Endothelial cell of umbilical vein (primary cell): ENCODE measurements around the gene HDAC11. TPM values are rescaled to one million over a fixed set of nuclear protein-coding genes. Genes with fewer than 3 reads are reported as not detected.

Source experiments
- BruUV-seq: library from RNA; stranded (reverse); fragments of 400-500 nt; replicated peaks from 2 replicates; lab custom pipeline; 2021; lab: Mats Ljungman, UMichigan
- CTCF ChIA-PET: fragments of 300-600, 350-600 bp; sonication (Branson Sonifier 250); formaldehyde crosslinking; loops from one replicate; lab custom pipeline; 2021; ENCODE audit warnings: antibody characterized with exemption, inconsistent platforms; lab: Charles Lee
- POLR2A ChIA-PET: fragments of 300-600, 350-600 bp; sonication (Branson Sonifier 250); formaldehyde crosslinking; loops from one replicate; lab custom pipeline; 2021; ENCODE audit warnings: antibody characterized with exemption, inconsistent platforms; lab: Charles Lee
- DNase-seq: peaks from one replicate; pipeline ENCODE4 v3.0.0-alpha.2; 2011; ENCODE audit warnings: low read depth, low spot score
- FAIRE-seq: peaks from 2 replicates; lab custom pipeline; 2011; peaks lifted over from hg19 to GRCh38; lab: Jason Lieb, UNC
- H2AFZ ChIP-seq: 2 replicates; pipeline ENCODE4 v1.6.0; 2012; ENCODE audit warnings: low read depth, low read length, control low read depth, inconsistent platforms
- H3K27ac ChIP-seq: 2 replicates; pipeline ENCODE4 v1.5.1; 2011; ENCODE audit warnings: low read depth, mild to moderate bottlenecking, control low read depth, low read length, moderate library complexity; ENCODE audit not compliant: insufficient read depth
- H3K27me3 ChIP-seq, 2 experiments: 2 replicates each; pipeline versions ENCODE4 v1.6.0 to v1.6.1; 2011; ENCODE audit warnings: low read length in 2 of 2, mixed read lengths in 1 of 2; ENCODE audit not compliant: control insufficient read depth in 2 of 2, insufficient read depth in 2 of 2
- H3K36me3 ChIP-seq, 2 experiments: 2 replicates in 1 of 2; 3 replicates in 1 of 2; pipeline ENCODE4 v1.5.1; 2011; ENCODE audit warnings: low read length in 2 of 2, mild to moderate bottlenecking in 1 of 2, moderate library complexity in 1 of 2; ENCODE audit not compliant: control insufficient read depth in 2 of 2, insufficient read depth in 2 of 2; ENCODE audit errors: extremely low read depth in 1 of 2
- H3K4me1 ChIP-seq: 3 replicates; pipeline ENCODE4 v1.5.1; 2011; ENCODE audit warnings: mild to moderate bottlenecking, low read length; ENCODE audit not compliant: control insufficient read depth, insufficient read depth; ENCODE audit errors: extremely low read depth
- H3K4me2 ChIP-seq: 2 replicates; pipeline ENCODE4 v1.6.1; 2011; ENCODE audit warnings: low read length, control low read depth, mixed read lengths; ENCODE audit not compliant: insufficient read depth
- H3K4me3 ChIP-seq, 3 experiments: fragments of 200-600 bp in 1 of 3; sonication (generic), shearing (Covaris generic) in 1 of 3; replicated peaks in 1 of 3; 2 replicates each; pipeline ENCODE4 v1.5.1; 2011 to 2016; ENCODE audit warnings: control low read depth in 3 of 3, low read length in 3 of 3, mild to moderate bottlenecking in 2 of 3, inconsistent platforms in 1 of 3, low read depth in 1 of 3, moderate library complexity in 1 of 3; ENCODE audit not compliant: insufficient read depth in 1 of 3
- H3K79me2 ChIP-seq: 2 replicates; pipeline ENCODE4 v1.6.0; 2012; ENCODE audit warnings: low read length, inconsistent platforms; ENCODE audit not compliant: control insufficient read depth, insufficient read depth
- H3K9ac ChIP-seq: replicated peaks from 2 replicates; pipeline ENCODE3; 2011; ENCODE audit warnings: low read length, control low read depth; ENCODE audit not compliant: insufficient read depth; ENCODE audit errors: extremely low read depth
- H3K9me1 ChIP-seq: replicated peaks from 3 replicates; pipeline ENCODE4 v1.6.0; 2011; ENCODE audit warnings: mild to moderate bottlenecking, low read length; ENCODE audit not compliant: control insufficient read depth, insufficient read depth; ENCODE audit errors: extremely low read depth
- H3K9me3 ChIP-seq: replicated peaks from 2 replicates; pipeline ENCODE4 v1.5.1; 2012; ENCODE audit warnings: low read length, inconsistent platforms; ENCODE audit not compliant: control insufficient read depth, insufficient read depth
- H4K20me1 ChIP-seq: replicated peaks from 2 replicates; pipeline ENCODE3; 2011; ENCODE audit warnings: mild to moderate bottlenecking, low read length; ENCODE audit not compliant: control insufficient read depth, insufficient read depth; ENCODE audit errors: extremely low read depth
- CTCF ChIP-seq, 2 donors: IDR thresholded peaks; 1 replicate in 1 of 2; 2 replicates in 1 of 2; pipeline ENCODE4 v1.5.1; 2011; ENCODE audit warnings: low read length in 2 of 2, mild to moderate bottlenecking in 2 of 2, moderate library complexity in 2 of 2, control low read depth in 1 of 2, inconsistent platforms in 1 of 2, low read depth in 1 of 2; ENCODE audit not compliant: insufficient read depth in 1 of 2; ENCODE audit errors: extremely low read depth in 1 of 2
- EZH2 ChIP-seq: IDR thresholded peaks from 2 replicates; pipeline ENCODE4 v1.6.1; 2012; ENCODE audit warnings: borderline replicate concordance, low read depth, mild to moderate bottlenecking, moderate library complexity, low read length, inconsistent platforms; ENCODE audit not compliant: severe bottlenecking
- FOS ChIP-seq: IDR thresholded peaks from 2 replicates; pipeline ENCODE4 v1.6.1; 2011; ENCODE audit warnings: mild to moderate bottlenecking, low read length, moderate library complexity, borderline replicate concordance; ENCODE audit not compliant: insufficient read depth
- GATA2 ChIP-seq: IDR thresholded peaks from 2 replicates; pipeline ENCODE4 v1.7.0; 2011; ENCODE audit warnings: low read depth, mild to moderate bottlenecking, moderate library complexity, mixed read lengths, low read length; ENCODE audit not compliant: insufficient read length, insufficient read depth
- JUN ChIP-seq: IDR thresholded peaks from 2 replicates; pipeline ENCODE4 v1.6.1; 2011; ENCODE audit warnings: borderline replicate concordance, low read depth; ENCODE audit not compliant: insufficient read length, insufficient read depth
- MAX ChIP-seq: IDR thresholded peaks from 2 replicates; pipeline ENCODE4 v1.6.1; 2011; ENCODE audit not compliant: insufficient read depth, insufficient read length
- MYC ChIP-seq: IDR thresholded peaks from one replicate; pipeline ENCODE4 v1.6.1; 2011; ENCODE audit warnings: mild to moderate bottlenecking, low read depth, low read length
- POLR2A ChIP-seq: IDR thresholded peaks from 2 replicates; pipeline ENCODE4 v1.6.1; 2012; ENCODE audit warnings: low read depth, mild to moderate bottlenecking, control low read depth, low read length
- POLR2AphosphoS5 ChIP-seq: IDR thresholded peaks from 2 replicates; pipeline ENCODE4 v1.6.1; 2012; ENCODE audit warnings: low read depth, mild to moderate bottlenecking, control low read depth, low read length, moderate library complexity; ENCODE audit not compliant: insufficient read depth
- dilution Hi-C: fragments of 300-500 bp; cut with MboI; formaldehyde crosslinking; loops from one replicate; pipeline ENCODE4 v1.15.0; 2019; ENCODE audit warnings: low sequenced_read_pairs; ENCODE audit not compliant: extremely low pct_ligation_motif_present
- intact Hi-C: fragments of 100-400 bp; cut with micrococcal nuclease; formaldehyde crosslinking; loops from one replicate; pipeline ENCODE4 v1.10.0; 2022
- polyA plus RNA-seq, 4 experiments: library from polyadenylated mRNA; depleted of rRNA in 3 of 4; stranded (reverse) in 3 of 4; unstranded in 1 of 4; fragments of >200 nt; gene quantifications; 2 replicates each; pipeline versions ENCODE4 v1.2.1 to v1.2.3, GENCODE V29; 2011 to 2012; ENCODE audit warnings: missing spikeins in 1 of 4
- total RNA-seq: library from RNA; stranded (reverse); gene quantifications from 2 replicates; pipeline ENCODE4 v1.2.3, GENCODE V29; 2021

HDAC11 gene
- total and polyA plus RNA-seq, 2 donors (not counting 3 experiments of a cell fraction or from before 2014, with no cell fraction given), result 6.8 to 8.8 TPM

- DNase-seq (no peak), FAIRE-seq (no peak)
- Histone ChIP-seq H3K36me3 (no peaks in the 10 kb centered on the region), H3K27me3 (no peaks in the 10 kb centered on the region), H3K9me3 (no peaks in the 10 kb centered on the region), H3K4me3 (no peak overlapping the region), H4K20me1 (no peaks in the 10 kb centered on the region), H3K9me1 (no peaks in the 10 kb centered on the region), H3K9ac (no peak overlapping the region), H2AFZ (no peak overlapping the region), H3K79me2 (no peaks in the 10 kb centered on the region), H3K4me1 (no peaks in the 10 kb centered on the region), H3K27ac (no peak overlapping the region), H3K4me2 (no peak overlapping the region)
- no peak for TF ChIP-seq MAX
- TF ChIP-seq MYC, result no peak
- no peak for TF ChIP-seq JUN
- no peak for TF ChIP-seq EZH2
- no peak for TF ChIP-seq GATA2
- TF ChIP-seq CTCF (IDR thresholded peaks at IDR 0.05; ENCODE audit: extremely low read depth in 1 of 2, insufficient read depth in 1 of 2, low read depth in 1 of 2, low read length in 2 of 2), result no peak
- TF ChIP-seq FOS, result no peak
- no peak for TF ChIP-seq POLR2AphosphoS5
- no peak for TF ChIP-seq POLR2A
- ChIA-PET POLR2A (no interaction called here), CTCF (interaction anchor here (1.0 to 2.9 kb wide), 2 partner anchors 157 to 164 kb away, joined by 4 to 10 read pairs; no protein-coding TSS in a partner anchor)
- dilution Hi-C loops (no loop called here), intact Hi-C loops (no loop called here)
- no TSS peak for BruUV-seq
Observed at GRCh38 chr3:13491206-13491974, 11.3 kb downstream of the HDAC11 start.
